HG02970 (cell line): ENCODE data around the gene ADSL.

Source experiments
- ATAC-seq: cut with Tn5 transposase; IDR thresholded peaks from one replicate; pipeline ENCODE4 v1.9.1; 2021; ENCODE audit warnings: mild to moderate bottlenecking, moderate library complexity, moderate number of reproducible peaks; ENCODE audit not compliant: unreplicated experiment, low FRiP score

Gene ADSL

GRCh38 chr22:40403141-40403540, 56.8 kb downstream of the ADSL start:
- ATAC-seq: no peak

GRCh38 chr22:40403651-40404050, 57.4 kb downstream of the ADSL start:
- ATAC-seq: no peak

GRCh38 chr22:40404251-40405177, 58.2 kb downstream of the ADSL start:
- ATAC-seq: no peak

- ATAC-seq: no peak
Observed at GRCh38 chr22:40405178-40406062, 59.1 kb downstream of the ADSL start.

- no peak for ATAC-seq
Observed at GRCh38 chr22:40406063-40406890, 60.0 kb downstream of the ADSL start.

GRCh38 chr22:40407021-40407761, 60.9 kb downstream of the ADSL start:
- ATAC-seq: no peak

GRCh38 chr22:40407831-40408717, 61.8 kb downstream of the ADSL start:
- no peak for ATAC-seq

- ATAC-seq: no peak
Observed at GRCh38 chr22:40408718-40409612, 62.7 kb downstream of the ADSL start.

- no peak for ATAC-seq
Observed at GRCh38 chr22:40409613-40410113, 63.4 kb downstream of the ADSL start.

- ATAC-seq: no peak
Observed at GRCh38 chr22:40410272-40410671, 64.0 kb downstream of the ADSL start.

- no peak for ATAC-seq
Observed at GRCh38 chr22:40410731-40411505, 64.6 kb downstream of the ADSL start.

GRCh38 chr22:40411506-40411861, 65.2 kb downstream of the ADSL start:
- no peak for ATAC-seq

GRCh38 chr22:40412441-40412840, 66.1 kb downstream of the ADSL start:
- ATAC-seq: no peak

GRCh38 chr22:40413873-40414272, 67.6 kb downstream of the ADSL start:
- no peak for ATAC-seq

- no peak for ATAC-seq
Observed at GRCh38 chr22:40414311-40414710, 68.0 kb downstream of the ADSL start.

- ATAC-seq: no peak
Observed at GRCh38 chr22:40414838-40415505, 68.7 kb downstream of the ADSL start.
